Skeletal muscle satellite cell (primary cell): ENCODE measurements around the gene DEFB124.
"Not testable (repeated sequence)": the region's sequence is repeated elsewhere in the genome, so short reads cannot be mapped to it uniquely, and the experiment has no call there.

ENCODE experiments used
- H3K27me3 ChIP-seq: 2 replicates; pipeline ENCODE4 v1.7.0; 2013; ENCODE audit warnings: low read length; ENCODE audit not compliant: control insufficient read depth, insufficient read depth
- H3K36me3 ChIP-seq: 2 replicates; pipeline ENCODE4 v1.7.0; 2013; ENCODE audit warnings: mild to moderate bottlenecking, control low read depth, low read length; ENCODE audit not compliant: insufficient read depth
- H3K4me1 ChIP-seq: 2 replicates; pipeline ENCODE4 v1.7.0; 2013; ENCODE audit warnings: low read length; ENCODE audit not compliant: control insufficient read depth, insufficient read depth
- H3K4me2 ChIP-seq: 2 replicates; pipeline ENCODE4 v1.7.0; 2013; ENCODE audit warnings: mild to moderate bottlenecking, low read length
- H3K4me3 ChIP-seq: 2 replicates; pipeline ENCODE4 v1.7.0; 2013; ENCODE audit warnings: low read length
- H3K9ac ChIP-seq: 2 replicates; pipeline ENCODE4 v1.7.0; 2013; ENCODE audit warnings: mild to moderate bottlenecking, low read depth, low read length, moderate library complexity
- H3K9me3 ChIP-seq: replicated peaks from 2 replicates; pipeline ENCODE4 v1.7.0; 2013; ENCODE audit warnings: mild to moderate bottlenecking, control low read depth, low read length

DEFB124 gene

DNA sequence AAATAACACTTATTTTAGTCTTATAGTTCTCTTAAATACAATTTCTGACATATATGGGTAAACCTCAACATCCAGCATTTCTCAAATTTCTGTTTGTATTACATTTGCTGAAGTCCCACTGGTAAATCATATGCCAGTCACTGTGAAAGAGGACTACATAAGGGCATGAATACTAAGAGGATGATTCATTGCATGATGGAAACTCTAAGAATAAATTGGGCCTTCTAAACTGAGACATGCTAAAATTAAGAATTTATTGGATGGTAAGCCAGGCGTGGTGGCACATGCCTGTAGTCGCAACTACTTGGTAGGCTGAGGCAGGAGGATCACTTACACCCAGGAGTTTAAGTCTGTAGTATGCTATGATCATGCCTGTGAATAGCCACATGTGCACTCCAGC is 22.4 kb downstream of the DEFB124 start:
- Histone ChIP-seq H3K4me3 (no peak overlapping the region), H3K27me3 (peaks cover 2% of the 10 kb centered on the region), H3K9ac (no peak overlapping the region), H3K36me3 (no peaks in the 10 kb centered on the region), H3K9me3 (no peaks in the 10 kb centered on the region), H3K4me2 (no peak overlapping the region), H3K4me1 (no peaks in the 10 kb centered on the region)

DNA sequence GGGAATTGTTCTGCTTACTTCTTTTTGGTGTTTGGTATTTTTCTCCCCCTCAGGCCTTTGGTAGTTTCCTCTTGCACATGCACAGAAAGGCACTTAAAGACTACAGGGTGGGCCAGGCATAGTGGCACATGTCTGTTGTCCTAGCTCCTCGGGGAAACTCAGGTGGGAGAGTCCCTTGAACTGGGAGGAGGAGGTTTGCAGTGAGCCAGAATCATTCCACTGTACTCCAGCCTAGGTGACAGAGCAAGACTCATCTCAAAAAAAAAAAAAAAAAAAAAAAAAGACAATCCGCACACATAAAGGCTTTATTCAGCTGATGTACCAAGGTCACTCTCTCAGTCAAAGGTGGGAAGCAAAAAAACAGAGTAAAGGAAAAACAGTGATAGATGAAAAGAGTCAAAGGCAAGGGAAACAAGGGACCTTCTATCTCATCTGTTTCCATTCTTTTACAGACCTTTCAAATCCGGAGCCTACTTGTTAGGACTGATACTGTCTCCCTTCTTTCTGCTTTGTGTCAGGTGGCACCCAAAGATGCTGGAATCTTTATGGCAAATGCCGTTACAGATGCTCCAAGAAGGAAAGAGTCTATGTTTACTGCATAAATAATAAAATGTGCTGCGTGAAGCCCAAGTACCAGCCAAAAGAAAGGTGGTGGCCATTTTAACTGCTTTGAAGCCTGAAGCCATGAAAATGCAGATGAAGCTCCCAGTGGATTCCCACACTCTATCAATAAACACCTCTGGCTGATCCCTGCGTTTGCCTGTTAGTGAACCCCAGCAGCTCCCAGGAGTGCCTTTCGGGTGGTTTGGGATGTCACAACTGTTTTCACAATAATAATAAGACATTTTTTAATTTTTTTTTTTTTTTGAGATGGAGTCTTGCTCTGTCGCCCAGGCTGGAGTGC is 25.2 kb downstream of the DEFB124 start:
- Histone ChIP-seq H3K9ac (no peak overlapping the region), H3K4me1 (no peaks in the 10 kb centered on the region), H3K27me3 (no peaks in the 10 kb centered on the region), H3K4me2 (no peak overlapping the region), H3K36me3 (no peaks in the 10 kb centered on the region), H3K4me3 (no peak overlapping the region), H3K9me3 (no peaks in the 10 kb centered on the region)

DNA sequence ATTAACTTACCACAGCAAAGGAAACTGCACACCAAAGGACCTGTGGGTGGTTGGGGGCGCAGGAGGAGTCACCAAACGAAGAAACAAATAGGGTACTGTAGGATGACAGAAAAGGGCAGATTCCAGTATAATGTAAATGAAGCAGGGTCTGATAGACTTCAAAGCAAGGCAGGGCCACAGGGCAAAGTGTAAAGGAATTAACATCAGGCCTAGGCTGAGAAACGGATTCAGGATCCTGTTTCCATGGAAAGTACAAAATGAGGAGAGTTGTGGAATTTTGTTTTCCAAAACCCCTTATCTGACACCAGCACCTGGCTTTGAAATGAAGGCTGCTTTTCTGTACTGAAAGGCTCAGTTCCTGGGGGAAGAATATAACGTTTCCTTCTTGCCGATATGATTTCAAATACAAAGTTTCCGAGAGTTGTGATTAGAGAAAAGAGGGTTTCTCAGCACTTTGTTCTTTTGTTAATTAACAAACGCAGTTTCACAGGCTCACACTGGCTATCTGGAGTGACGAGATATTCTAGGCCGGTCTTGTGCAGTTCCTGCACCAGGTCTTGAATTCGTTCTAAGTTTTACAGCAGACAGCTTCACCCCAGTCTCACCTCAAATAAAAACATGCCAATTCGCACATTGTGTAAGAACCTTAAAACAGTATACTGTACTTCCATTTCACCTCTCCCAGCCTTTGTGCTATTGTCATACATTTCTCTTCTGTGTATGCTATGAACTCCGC is 28.7 kb downstream of the DEFB124 start:
- no peaks in the 10 kb centered on the region for H3K9me3 ChIP-seq
- H3K4me2 ChIP-seq, result no peak overlapping the region
- H3K36me3 ChIP-seq, result no peaks in the 10 kb centered on the region
- H3K9ac ChIP-seq, result no peak overlapping the region
- no peaks in the 10 kb centered on the region for H3K4me1 ChIP-seq
- H3K27me3 ChIP-seq, result no peaks in the 10 kb centered on the region
- no peak overlapping the region for H3K4me3 ChIP-seq

DNA sequence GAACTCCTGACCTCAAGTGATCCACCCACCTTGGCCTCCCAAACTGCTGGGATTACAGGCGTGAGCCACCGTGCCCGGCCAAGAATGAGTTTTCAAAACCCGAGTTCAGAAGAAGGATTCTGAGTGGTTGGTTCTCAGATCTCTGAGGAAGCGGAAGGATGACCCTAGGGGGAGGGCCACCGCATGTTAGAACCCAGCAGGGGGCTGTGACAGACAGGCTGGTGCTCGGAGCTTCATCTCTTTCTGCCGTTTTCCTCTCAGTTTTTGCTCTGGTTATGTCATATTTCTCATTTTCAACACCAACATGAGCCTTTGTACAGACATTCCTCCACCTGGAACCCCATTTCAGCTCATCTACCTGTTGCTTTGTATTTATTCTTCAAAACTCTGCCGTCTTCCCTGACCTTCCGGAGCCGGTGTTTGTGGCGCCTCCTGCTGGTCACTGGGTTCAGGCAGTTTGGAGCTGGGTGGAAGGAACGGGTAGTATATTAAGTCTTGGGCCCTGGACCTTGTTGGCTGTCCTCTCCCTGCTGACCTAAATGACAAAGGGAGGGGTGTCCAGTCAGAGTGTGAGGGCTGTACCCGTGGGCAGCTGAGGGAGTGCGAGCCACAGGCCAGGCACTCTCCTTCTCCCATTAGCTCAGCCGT is 34.8 kb downstream of the DEFB124 start, which contains the start of gene DEFB123:
Gene DEFB123, plus strand, starts transcription at position 621 of the 648 bp plus-strand sequence. CDS start 67 bp downstream, outside the sequence.
- H3K9ac ChIP-seq, result no peak within 1 kb of the TSS
- no peak within 1 kb of the TSS for H3K4me2 ChIP-seq
- peaks cover 4% of the 10 kb centered on the region for H3K27me3 ChIP-seq
- H3K9me3 ChIP-seq, result no peaks in the 10 kb centered on the region
- no peaks in the 10 kb centered on the region for H3K4me1 ChIP-seq
- no peak within 1 kb of the TSS for H3K4me3 ChIP-seq
- H3K36me3 ChIP-seq, result no peaks in the 10 kb centered on the region

DNA sequence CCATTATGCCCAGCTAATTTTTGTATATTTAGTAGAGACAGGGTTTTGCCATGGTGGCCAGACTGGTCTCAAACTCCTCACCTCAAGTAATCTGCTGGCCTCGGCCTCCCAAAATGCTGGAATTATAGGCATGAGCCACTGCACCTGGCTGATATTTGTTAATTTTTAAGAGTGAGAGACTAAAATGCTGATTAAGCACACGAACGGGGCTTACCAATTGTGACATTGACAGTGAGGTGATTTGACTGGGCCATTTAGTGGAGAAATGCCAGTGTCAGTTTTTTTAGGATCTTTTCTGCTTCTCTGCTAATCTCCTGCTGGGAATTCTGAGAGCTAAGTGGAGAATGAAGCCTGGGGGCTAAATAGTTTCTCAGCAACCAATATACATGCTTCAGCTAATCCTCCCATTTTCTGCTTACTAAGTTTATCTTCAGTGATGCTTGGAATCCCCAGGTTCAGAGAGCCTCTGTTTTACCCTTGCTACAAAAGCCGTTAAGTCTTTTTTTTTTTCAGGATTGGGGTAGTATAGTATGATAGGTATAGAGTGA is 44.3 kb downstream of the DEFB124 start:
- Histone ChIP-seq H3K4me1 (no peaks in the 10 kb centered on the region), H3K4me3 (no peak overlapping the region), H3K36me3 (no peaks in the 10 kb centered on the region), H3K9me3 (no peaks in the 10 kb centered on the region), H3K9ac (no peak overlapping the region), H3K27me3 (no peaks in the 10 kb centered on the region), H3K4me2 (no peak overlapping the region)

DNA sequence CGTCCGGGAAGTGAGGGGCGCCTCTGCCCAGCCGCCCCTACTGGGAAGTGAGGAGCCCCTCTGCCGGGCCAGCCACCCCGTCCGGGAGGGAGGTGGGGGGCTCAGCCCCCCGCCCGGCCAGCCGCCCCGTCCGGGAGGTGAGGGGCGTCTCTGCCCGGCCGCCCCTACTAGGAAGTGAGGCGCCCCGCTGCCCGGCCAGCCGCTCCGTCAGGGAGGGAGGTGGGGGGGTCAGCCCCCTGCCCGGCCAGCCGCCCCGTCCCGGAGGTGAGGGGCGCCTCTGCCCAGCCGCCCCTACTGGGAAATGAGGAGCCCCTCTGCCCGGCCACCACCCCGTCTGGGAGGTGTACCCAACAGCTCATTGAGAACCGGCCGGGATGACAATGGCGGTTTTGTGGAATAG is 47.4 kb downstream of the DEFB124 start:
- not testable (repeated sequence) for H3K36me3 ChIP-seq, H3K4me1 ChIP-seq, H3K27me3 ChIP-seq, H3K9ac ChIP-seq, H3K4me3 ChIP-seq, H3K4me2 ChIP-seq, H3K9me3 ChIP-seq

DNA sequence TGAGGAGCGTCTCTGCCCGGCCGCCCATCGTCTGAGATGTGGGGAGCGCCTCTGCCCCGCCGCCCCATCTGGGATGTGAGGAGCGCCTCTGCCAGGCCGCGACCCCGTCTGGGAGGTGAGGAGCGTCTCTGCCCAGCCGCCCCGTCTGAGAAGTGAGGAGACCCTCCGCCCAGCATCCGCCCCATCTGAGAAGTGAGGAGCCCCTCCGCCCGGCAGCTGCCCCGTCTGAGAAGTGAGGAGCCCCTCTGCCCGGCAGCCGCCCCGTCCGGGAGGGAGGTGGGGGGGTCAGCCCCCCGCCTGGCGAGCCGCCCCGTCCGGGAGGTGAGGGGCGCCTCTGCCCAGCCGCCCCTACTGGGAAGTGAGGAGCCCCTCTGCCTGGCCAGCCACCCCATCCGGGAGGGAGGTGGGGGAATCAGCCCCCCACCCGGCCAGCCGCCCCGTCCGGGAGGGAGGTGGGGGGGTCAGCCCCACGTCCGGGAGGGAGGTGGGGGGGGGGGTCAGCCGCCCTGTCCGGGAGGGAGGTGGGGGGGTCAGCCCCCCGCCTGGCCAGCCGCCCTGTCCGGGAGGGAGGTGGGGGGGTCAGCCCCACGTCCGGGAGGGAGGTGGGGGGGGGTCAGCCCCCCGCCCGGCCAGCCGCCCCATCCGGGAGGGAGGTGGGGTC is 47.9 kb downstream of the DEFB124 start:
- not testable (repeated sequence) for H3K9ac ChIP-seq, H3K36me3 ChIP-seq, H3K27me3 ChIP-seq, H3K4me1 ChIP-seq, H3K9me3 ChIP-seq, H3K4me3 ChIP-seq, H3K4me2 ChIP-seq

DNA sequence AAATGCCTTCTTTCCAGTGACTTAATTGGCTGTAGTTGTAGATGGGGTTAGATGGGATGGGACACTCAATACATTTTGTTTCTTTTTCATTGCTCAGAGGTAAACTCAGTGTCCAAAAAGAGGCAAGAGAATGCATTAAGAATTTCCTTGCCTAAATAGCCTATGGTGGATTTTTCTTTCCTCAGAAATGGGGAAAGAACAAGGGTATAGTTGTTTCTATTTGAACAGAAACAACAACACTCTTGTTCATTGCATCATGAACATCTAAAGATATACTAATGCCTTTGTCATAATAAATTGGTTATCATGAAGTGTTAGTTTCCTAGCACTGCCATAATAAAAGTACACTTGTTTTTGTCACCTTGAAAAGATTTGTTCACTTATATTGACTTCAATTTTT is 49.1 kb downstream of the DEFB124 start:
- H3K9me3 ChIP-seq, result no peaks in the 10 kb centered on the region
- H3K36me3 ChIP-seq, result no peaks in the 10 kb centered on the region
- H3K9ac ChIP-seq, result no peak overlapping the region
- H3K27me3 ChIP-seq, result no peaks in the 10 kb centered on the region
- H3K4me3 ChIP-seq, result no peak overlapping the region
- H3K4me2 ChIP-seq, result no peak overlapping the region
- H3K4me1 ChIP-seq, result no peaks in the 10 kb centered on the region

DNA sequence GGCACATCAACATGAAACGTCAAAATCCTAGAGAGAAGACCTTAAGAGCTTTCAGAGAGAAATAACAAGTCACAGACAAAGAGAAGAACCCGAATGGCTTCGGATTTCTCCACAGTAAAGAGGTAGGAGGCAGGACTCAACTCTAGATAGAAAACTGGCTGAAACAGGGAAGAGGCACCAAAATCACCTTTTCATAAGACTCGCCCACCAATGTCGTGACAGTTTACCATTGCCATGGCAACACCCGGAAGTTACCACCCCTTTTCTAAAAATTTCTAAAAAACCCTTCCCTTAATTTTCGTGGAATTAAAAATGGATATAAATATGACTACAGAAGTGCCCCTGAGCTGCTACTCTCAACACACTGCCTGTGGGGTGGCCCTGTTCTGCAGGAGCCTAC is 56.6 kb downstream of the DEFB124 start:
- H3K4me1 ChIP-seq, result no peaks in the 10 kb centered on the region

DNA sequence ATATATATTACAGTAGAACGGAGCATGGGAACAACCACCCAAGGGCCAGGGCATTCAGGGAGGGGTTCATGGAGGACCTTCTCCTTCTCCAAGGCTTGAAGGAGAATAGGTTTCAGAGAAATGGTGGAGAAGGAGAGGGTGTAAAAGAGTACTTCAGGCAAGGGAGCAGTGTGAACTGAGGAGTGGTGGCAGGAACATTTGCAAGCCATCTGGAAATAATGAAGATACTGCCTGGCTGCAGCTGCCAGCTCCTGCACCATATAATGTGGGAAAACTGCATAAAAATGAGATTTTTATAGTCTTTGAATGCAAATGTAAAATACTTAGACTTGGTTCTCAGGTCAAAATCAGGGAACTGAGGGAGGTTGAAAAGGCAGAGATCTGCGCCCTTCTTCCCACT is 59.3 kb downstream of the DEFB124 start:
- no peaks in the 10 kb centered on the region for H3K36me3 ChIP-seq
- H3K4me1 ChIP-seq, result no peaks in the 10 kb centered on the region
- no peaks in the 10 kb centered on the region for H3K27me3 ChIP-seq
- no peak overlapping the region for H3K4me2 ChIP-seq
- H3K4me3 ChIP-seq, result no peak overlapping the region
- no peak overlapping the region for H3K9ac ChIP-seq
- H3K9me3 ChIP-seq, result no peaks in the 10 kb centered on the region

More for the DNA sequence above, 56.6 kb downstream of the DEFB124 start:
- no peak overlapping the region for H3K4me3 ChIP-seq
- no peaks in the 10 kb centered on the region for H3K36me3 ChIP-seq
- no peak overlapping the region for H3K4me2 ChIP-seq
- H3K9ac ChIP-seq, result no peak overlapping the region
- no peaks in the 10 kb centered on the region for H3K27me3 ChIP-seq
- H3K9me3 ChIP-seq, result no peaks in the 10 kb centered on the region
